HG03103 (cell line): ENCODE data around the gene MPC1L.
A peak's percentile ranks its signal among the peaks of the same experiment; 100 is the strongest.
"Not testable (repeated sequence)": the region's sequence is repeated elsewhere in the genome, so short reads cannot be mapped to it uniquely, and the experiment has no call there.

ENCODE experiments used
- ATAC-seq: cut with Tn5 transposase; IDR thresholded peaks from one replicate; pipeline ENCODE4 v1.9.1; 2021; ENCODE audit warnings: low read depth; ENCODE audit not compliant: unreplicated experiment

Gene MPC1L

GRCh38 chrX:40623139-40623536 lies at the start of gene MPC1L:
TSS of gene MPC1L (plus strand) at chrX:40623428. CDS start at chrX:40623566, 138 bp downstream.
- no peak for ATAC-seq

GRCh38 chrX:40573763-40574162 lies 49.5 kb upstream of the MPC1L start:
- ATAC-seq: no peak

DNA sequence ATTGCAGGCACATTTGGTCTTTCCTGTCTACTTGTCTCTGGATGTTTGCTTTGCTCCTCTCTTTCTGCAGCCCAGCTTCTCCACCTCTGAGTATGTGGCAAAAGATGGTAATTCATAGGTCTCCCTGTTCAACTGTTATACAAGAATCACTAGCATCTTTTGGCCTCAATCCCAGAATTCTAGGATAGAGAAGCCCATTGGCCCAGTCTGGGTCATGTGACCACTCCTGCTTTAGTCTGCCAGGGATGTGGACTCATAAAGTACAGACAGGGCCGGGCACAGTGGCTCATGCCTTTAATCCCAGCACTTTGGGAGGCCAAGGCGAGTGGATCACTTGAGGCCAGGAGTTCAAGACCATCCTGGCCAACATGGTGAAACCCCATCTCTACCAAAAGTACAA lies 47.8 kb upstream of the MPC1L start:
- not testable (repeated sequence) for ATAC-seq

DNA sequence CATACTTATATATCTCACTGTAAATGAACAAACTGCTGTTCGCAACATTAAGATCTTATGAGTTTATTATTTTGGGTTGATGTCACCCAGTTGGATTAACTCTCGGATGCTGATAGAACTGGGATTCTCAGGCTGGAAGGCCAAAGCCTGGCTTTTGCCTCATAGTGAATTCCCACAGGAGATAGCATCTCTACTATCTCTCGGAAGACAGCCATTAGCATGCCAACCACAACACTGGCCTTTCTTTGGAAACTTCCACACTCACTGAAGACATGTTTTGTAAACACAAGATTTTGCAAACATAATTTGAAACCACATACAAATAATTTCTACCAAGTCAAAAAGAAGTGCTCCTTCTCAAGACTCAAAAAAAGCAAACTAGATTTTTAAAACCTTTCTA lies 46.9 kb upstream of the MPC1L start:
- ATAC-seq: no peak

GRCh38 chrX:40578039-40578695 lies 45.1 kb upstream of the MPC1L start:
- ATAC-seq: no peak

DNA sequence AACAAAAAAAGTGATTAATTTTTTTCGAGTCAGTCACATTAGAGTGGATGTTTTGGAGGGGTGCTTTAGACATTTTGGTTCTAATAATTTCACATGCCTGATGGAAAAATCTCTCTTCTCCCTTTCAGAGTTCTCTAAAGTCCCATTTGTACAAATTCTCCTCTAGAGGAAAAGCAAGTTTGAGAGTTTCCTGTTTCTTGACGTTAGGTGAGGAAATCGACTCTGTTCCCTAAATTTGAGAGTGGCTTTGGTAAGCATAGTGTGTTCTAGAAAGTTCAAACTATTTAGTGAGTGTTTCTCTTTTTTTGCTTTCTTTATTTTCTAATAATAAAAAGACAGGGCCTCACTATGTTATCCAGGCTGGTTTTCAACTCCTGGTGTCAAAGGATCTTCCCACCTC lies 44.1 kb upstream of the MPC1L start:
- no peak for ATAC-seq

- ATAC-seq: peak; percentile 36
These were observed 43.2 kb upstream of the MPC1L start for GRCh38 chrX:40579900-40580536.

GRCh38 chrX:40580537-40581335 lies 42.5 kb upstream of the MPC1L start, which contains the start of gene ATP6AP2:
TSS of gene ATP6AP2 (plus strand) at chrX:40580970. CDS start at chrX:40581066, 96 bp downstream.
- peak; percentile 95 for ATAC-seq

- peak; percentile 14 for ATAC-seq
These were observed 41.8 kb upstream of the MPC1L start for GRCh38 chrX:40581336-40581920.

- not testable (repeated sequence) for ATAC-seq
These were observed 41.0 kb upstream of the MPC1L start for GRCh38 chrX:40582178-40582577.

DNA sequence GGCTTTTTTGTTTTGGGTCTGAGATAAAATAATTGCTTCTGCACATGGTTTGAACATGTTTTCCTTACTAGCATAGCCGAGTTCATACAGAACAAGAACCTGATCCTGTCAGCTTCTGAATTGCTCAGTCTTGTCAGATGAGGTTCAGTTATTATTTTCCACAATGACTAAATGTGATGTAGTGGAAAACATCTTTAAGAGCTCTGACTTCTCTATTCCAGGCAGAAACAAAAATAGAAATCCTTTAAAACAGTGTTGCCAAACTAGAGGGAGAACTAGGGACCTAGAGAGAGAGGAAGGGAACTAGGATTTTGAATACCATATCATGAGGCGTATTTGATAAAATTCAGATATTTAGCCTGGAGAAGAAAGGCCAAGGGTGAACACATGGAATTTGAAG lies 40.4 kb upstream of the MPC1L start:
- no peak for ATAC-seq

GRCh38 chrX:40587623-40588022 lies 35.6 kb upstream of the MPC1L start:
- ATAC-seq: not testable (repeated sequence)

DNA sequence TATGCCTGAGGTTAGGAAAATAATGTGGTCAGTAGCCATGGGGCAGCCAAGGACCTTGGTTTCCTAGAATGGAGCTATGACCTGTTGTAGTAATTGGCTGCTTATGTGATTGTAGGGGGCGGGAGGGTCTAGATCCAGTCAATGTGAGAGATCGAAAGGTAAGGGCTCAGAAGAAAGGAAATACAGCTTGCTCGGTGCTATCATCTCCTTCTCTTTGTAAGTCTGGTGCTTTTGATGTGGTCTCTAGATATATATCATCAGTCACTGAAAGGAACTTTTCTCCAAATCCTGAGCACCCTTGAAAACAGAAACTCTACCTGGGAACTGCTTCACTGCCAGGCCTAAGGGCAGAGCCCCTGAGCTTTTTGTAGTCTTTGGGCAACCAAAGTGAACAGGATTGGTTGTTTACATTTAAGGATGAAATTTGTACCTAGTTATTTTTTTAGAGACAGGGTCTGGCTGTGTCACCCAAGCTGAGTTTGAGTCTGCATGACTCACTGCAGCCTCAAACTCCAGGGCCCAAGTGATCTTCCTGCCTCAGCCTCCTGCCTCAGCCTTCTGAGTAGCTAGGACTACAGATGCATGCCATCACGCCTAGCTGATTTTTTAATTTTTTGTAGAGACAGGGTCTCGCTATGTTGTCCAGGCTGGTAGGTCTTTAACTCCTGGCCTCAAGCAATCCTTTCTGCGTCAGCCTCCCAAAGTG lies 33.5 kb upstream of the MPC1L start:
- not testable (repeated sequence) for ATAC-seq

DNA sequence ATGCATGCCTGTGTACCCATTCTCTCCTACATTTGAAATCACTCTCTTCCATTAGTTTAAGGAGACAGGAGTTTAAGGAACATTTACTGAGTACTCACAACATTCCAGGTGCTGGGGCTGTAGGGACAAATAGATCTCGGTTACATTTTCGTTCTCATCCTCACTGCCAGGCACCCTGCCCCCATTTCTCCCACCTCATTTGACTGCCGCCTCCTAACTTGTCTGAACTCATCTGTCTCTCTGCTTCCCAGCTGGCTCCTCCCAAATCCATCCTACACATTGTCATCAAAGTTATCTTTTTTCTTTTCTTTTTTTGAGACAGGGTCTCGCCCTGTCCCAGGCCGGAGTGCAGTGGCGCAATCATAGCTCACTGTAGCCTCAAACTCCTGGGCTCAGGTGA lies 19.8 kb upstream of the MPC1L start:
- ATAC-seq: no peak

DNA sequence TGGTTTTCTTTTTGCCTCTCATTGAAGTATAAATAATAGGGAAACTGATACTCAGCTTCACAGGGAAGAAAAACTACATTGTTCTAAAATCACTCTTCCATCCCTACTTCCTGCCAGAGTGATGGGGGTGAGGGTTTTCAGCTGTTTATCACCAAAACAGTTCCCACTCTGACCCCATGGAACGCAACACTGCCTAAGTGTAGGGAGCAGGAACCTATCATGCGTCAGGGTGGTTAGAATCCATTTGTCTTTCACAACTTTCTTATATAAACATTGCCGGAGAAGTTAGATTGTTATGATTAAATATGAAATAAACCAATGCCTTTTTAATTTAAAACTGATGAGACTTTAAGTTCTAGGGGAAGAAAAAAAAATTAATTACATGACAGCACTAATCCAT lies 15.8 kb upstream of the MPC1L start:
- no peak for ATAC-seq

GRCh38 chrX:40612511-40612910 lies 10.7 kb upstream of the MPC1L start:
- no peak for ATAC-seq

DNA sequence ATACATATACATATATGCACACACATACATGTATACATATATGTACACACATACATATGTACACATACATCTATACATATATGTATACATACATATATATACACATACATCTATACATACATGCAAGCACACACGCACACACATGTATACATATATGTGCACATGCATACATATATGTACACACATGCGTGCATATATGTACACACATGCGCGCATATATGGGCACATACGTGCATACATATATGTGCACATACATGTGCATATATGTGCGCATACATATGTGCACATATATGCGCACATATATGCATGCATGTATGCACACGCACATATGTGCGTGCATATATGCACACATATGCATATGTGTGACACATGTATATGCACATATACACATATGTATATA lies 7.3 kb upstream of the MPC1L start:
- ATAC-seq: no peak

- no peak for ATAC-seq
These were observed 5.7 kb upstream of the MPC1L start for GRCh38 chrX:40617566-40617965.

DNA sequence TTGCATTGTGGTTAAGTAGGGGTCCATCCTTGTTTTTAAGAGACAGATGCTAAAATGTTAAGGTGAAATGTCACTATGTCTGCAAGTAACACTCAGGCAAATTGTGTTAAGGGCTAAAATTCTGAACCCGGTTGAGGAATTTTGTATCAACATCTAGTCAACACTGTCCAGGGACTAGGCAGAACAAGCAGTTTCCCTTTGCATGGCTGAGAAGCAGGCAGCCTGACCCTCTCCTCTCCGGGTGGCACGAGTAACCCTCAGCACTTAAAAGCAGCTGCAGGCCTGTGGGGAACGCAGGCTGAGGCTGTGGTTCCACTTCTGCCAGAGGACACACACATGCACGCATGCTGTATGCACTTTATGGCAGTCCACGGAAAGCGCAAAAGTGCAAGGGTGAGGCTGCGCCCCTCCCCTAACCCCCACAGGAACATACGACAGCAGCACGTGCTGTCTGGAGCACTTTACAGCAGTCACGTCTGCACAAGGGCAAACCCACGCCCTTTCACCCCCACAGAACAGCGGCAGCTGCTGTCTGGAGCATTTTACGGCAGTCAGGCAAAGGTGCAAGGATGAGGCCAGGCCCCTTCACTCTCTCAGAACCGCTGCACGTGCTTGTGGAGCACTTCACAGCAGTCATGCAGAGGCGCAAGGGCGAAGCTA lies 619 bp upstream of the MPC1L start:
- no peak for ATAC-seq

- no peak for ATAC-seq
These were observed 437 bp downstream of the MPC1L start for GRCh38 chrX:40623665-40624064.
